Fibroblast of villous mesenchyme (primary cell): ENCODE measurements around the gene SEMA5B. TPM values are rescaled to one million over a fixed set of nuclear protein-coding genes. Genes with fewer than 3 reads are reported as not detected.

Experiments used
- DNase-seq: peaks from one replicate; pipeline ENCODE4 v3.0.0-alpha.2; 2010; ENCODE audit warnings: low read depth
- H3K4me3 ChIP-seq: 2 replicates; pipeline ENCODE4 v1.5.1; 2011; ENCODE audit warnings: low read depth, mild to moderate bottlenecking, low read length
- total RNA-seq: library from RNA; depleted of rRNA; stranded (reverse); fragments of >200 nt; gene quantifications from 2 replicates; pipeline ENCODE4 v1.2.3, GENCODE V29; 2012
- TF ChIP-seq, protein P1 (sequence below): IDR thresholded peaks from 2 replicates; pipeline ENCODE4 v1.5.1; 2012; ENCODE audit warnings: low read depth, mild to moderate bottlenecking, low read length; ENCODE audit not compliant: insufficient read depth

The SEMA5B gene
- total RNA-seq, 1 donor, result not detected

DNA sequence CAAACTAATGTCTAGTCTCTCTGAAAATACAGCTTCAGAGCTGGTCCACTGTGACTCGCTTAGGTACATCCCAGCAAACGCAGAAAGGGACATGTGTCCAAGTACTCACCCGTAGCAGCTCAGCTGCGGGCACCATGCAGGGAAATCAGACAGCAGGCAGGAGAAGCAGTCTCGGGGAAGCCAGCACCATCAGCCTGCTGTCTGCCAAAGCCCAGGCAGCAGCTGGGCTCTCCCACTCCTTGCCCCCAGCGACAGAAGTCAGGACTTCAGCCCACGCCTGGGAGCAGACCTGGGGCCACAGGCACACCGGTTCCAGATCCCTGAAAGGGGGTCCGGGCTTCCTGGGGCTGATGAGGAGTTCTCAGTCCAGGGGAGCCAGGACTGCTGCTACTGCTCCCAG lies 34.9 kb downstream of the SEMA5B start:
- no peak for DNase-seq
- no peak overlapping the region for H3K4me3 ChIP-seq
- TF ChIP-seq, protein P1, sequence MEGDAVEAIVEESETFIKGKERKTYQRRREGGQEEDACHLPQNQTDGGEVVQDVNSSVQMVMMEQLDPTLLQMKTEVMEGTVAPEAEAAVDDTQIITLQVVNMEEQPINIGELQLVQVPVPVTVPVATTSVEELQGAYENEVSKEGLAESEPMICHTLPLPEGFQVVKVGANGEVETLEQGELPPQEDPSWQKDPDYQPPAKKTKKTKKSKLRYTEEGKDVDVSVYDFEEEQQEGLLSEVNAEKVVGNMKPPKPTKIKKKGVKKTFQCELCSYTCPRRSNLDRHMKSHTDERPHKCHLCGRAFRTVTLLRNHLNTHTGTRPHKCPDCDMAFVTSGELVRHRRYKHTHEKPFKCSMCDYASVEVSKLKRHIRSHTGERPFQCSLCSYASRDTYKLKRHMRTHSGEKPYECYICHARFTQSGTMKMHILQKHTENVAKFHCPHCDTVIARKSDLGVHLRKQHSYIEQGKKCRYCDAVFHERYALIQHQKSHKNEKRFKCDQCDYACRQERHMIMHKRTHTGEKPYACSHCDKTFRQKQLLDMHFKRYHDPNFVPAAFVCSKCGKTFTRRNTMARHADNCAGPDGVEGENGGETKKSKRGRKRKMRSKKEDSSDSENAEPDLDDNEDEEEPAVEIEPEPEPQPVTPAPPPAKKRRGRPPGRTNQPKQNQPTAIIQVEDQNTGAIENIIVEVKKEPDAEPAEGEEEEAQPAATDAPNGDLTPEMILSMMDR, result no peak

DNA sequence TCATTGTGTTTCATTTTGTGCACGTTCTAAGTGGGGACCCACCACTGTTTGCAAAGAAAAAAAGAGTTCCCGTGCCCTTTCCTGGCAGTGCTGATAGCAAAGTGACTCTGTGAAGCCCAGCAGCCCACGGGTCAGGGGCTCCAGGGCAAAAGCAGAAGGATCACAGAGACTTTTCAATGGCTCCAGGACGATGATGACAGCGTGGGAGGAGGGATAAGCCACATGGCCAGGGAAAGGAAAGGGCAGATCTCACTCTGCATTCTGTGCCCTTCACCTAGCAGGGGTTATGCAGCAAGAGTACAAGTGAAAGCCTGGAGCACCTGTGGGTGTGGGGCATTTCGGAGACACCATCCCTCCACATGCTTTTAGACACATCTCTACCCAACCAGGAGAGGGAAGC lies 35.4 kb downstream of the SEMA5B start:
- TF ChIP-seq, protein P1, result no peak
- DNase-seq, result no peak

DNA sequence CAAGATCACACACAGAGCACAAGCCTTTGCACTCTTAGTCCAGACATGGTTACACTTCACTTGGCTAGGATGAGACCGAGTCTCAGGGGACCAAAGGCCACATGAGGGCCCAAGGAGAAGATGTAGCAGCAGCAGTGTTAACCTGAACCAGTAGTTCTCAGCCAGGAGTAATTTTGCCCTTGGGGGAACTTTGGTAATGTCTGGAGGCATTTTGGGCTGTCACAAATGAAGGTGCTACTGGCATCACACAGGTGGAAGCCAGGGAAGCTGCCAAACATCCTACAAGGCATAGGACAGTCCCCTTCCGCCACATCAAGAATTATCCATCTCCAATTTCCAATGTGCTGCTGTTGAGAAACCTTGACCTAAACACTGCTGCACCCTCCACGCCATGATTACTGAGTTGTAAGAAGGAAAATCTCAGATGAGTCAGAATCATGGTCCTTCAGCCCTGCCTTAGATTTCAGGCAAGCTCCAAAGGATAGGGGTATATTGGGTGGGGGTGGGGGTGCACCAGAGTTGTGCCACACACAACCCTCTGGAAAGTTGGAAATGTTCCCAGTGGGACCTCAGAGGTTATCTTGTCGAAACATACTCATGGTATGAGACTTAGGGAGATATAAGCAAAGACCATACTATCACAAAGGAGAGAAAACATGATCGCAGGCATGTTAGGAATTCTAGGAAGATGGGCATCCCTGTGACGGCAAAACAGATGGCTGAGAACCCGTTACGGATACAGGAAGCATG lies 36.2 kb downstream of the SEMA5B start:
- H3K4me3 ChIP-seq, result no peak overlapping the region
- no peak for DNase-seq
- TF ChIP-seq, protein P1, result no peak

More for the DNA sequence above, 35.4 kb downstream of the SEMA5B start:
- no peak overlapping the region for H3K4me3 ChIP-seq

DNA sequence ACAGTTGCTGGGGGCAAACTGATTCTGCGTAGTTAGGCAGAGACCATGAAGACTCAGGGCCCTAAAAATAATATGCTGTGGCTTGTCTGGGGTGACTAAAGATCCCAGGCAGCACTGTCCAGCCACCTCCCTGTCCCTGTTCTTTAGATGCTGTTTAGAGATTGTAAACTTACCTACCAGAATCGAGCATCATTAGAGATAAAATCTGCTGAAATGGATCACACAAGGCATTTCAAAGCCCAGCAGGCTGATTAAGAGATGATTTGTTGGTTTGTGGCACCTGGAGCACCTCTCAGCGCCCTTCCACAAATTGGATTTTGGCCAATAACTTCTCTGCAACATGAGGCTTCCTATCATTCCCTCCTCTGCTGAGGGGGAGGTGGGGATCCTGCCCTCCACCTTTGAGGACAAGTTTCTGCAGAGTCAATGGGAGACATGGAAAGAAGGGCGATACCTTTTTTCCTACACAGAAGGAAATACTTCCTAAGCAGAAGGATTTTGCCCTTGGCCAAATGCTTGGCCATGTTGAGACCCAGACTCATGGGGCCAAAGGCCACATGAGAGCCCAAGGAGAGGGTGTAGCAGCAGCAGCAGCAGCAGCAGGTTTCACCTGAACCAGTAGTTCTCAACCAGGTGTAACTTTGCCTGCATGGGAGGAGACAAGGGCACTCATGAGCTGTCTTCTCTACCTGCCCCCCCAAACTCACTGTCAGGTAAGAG lies 37.5 kb downstream of the SEMA5B start:
- DNase-seq, result no peak
- H3K4me3 ChIP-seq, result no peak overlapping the region
- TF ChIP-seq, protein P1, result no peak

DNA sequence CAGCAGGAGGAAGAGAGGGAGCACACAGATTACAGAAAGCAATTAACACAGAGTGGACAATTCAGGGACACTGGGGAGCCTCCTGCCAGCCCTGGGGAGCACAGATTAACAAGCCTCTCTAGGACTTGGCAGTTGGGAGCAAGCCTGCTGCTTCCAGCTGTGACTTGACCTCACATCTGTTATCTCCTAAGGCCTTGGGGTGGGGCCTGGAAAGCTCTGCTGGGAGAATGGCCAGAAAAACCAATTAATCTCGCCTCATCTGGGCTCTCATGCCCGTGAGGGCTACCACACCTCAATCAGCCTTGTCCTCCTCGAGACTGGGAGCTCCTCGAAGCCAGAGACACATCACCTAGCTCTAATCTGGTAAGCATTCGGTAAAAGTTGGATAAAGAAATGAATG lies 39.1 kb downstream of the SEMA5B start:
- peak; percentile 28 for DNase-seq
- no peak overlapping the region for H3K4me3 ChIP-seq
- TF ChIP-seq, protein P1, result no peak

DNA sequence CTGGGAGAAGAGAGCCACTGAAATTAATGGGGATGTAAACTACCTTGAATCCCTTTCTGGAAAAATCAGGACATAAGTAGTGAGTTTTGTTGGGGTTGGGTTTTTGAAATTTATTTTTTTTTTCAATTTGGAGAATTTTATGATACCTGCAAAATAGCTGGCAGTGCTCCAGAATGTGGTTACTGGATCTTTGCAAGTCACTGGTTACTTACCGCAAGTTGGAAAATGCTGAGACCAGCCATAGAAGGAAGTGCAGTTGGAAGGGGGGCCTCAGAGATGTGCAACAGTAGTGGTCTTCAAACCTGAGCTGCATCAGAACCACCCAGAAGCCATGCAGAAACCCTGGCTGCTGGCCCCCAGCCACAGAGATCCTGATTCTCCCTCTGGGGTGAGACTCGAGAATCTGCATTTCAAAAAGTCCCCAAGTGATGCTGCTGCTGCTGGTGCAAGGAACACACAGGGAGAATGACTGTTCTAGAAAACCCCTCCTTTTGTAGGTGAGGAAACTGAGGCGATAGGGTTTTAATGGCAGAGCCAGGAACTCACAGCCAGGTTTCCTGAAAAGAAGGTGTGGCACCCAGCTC lies 39.7 kb downstream of the SEMA5B start:
- H3K4me3 ChIP-seq, result no peak overlapping the region
- TF ChIP-seq, protein P1, result no peak
- no peak for DNase-seq
